ENCODE results near the gene CCND1.

GRCh38 chr11:69640260-69640994 lies 529 bp upstream of the CCND1 start:
- TF ChIP-seq CTCF (IDR thresholded peaks at IDR 0.05), result no peak
- TF ChIP-seq POLR2A (IDR thresholded peaks at IDR 0.05), result no peak
